NCI-H2196 (cell line): ENCODE measurements around the gene CPA5.

Experiments used
- DNase-seq: peaks from one replicate; lab custom pipeline; 2025; ENCODE audit not compliant: unreplicated experiment; lab: John Stamatoyannopoulos, UW

The CPA5 gene

DNA sequence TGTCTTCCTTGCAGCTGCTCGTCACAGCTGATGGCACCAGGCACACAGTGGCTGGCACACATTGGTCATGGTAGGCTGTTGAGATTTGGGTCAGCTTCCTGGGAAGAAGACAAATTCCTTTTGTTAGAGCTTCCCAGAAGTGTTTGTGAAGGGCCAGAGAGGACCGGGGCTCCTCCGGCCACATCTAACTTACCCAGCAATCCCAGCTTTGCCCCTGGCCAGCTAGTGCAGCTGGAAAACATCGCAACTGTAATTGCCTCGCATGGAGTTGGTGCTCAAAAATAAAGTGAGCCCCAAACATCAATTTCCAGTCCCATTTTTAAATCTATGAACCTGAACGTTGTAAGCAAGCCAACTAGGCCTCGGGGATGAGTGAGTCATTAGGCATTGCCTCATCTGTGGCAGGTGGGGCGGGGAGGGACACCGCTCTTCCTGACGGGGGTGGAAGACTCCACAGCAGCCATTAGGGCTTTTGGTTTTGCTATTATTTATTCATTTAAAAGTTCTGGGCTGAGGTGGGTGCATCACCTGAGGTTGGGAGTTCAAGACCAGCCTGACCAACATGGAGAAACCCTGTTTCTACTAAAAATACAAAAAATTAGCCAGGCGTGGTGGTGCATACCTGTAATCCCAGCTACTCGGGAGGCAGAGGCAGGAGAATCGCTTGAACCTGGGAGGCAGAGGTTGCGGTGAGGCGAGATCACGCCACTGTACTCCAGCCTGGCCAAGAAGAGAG is 12.4 kb downstream of the CPA5 start:
- DNase-seq: peak; percentile 23

GRCh38 chr7:130358471-130358870 is 13.9 kb downstream of the CPA5 start:
- DNase-seq: no peak

DNA sequence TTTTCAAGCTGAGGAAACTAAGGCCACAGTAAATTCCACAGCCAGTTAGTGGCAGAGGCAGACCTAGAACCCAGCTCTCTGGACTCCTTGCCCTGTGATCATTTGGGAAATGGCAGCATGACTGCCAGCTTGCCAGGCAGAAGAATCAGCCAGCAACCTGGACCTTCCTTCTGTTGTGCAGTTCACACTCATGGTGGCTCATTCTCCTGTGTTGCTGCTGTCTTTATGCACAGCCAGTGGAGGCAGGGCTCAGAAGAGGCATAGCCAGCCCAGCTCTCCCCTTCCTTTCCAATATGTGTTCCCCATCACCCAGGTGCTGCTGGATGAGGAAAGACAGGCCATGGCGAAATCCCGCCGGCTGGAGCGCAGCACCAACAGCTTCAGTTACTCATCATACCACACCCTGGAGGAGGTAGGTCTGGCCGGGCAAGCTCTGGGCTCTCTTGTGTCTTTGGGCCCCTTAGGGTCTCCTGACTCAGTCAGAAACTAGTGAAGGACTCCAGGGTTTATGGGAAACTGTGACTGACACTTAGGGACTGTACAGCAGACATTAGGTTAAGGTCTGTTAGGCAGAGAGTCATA is 14.8 kb downstream of the CPA5 start:
- no peak for DNase-seq

GRCh38 chr7:130360518-130360917 is 15.9 kb downstream of the CPA5 start:
- no peak for DNase-seq

DNA sequence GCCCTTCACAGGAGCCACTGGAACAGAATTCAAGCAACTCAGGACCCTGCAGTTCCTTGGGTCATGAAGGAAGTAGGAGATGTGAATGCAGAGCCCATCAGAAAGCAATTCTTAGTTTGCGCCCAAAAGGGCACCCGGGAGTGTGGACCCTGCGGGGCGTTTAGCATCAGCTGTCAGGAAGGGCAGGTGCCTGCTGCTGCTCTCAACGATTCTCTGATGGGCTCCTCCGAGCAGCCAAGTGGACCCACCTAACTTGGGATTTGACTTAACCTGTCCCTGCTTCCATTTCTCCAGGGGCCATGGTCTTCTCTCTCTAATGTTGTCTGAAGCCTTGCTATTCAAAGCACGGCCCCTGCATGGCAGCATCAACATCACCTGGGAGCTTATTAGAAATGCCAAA is 17.1 kb downstream of the CPA5 start:
- no peak for DNase-seq

DNA sequence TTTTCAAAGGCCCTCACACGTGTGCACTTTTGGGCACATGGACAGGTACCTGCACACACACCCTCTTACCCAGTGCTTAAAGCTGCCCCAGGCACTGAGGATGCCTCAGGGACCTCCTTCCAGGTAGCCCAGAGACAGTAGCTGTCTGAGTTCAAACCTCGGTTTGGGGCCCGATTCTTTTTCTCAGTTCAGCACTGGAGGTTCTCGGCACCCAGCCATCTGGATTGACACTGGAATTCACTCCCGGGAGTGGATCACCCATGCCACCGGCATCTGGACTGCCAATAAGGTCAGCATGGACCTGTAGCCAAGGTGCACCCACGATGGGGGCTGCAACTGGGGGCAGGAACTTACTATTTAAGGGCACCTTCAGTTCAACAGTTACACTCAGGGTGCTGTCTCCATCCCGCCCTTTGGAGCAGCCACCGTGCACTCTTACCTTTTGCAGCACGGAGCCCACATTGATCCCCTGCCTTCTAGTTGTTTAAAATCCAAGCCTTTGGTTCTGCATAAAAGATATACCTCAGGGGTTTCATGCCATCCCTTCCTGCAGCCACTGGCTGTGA is 17.7 kb downstream of the CPA5 start:
- no peak for DNase-seq

DNA sequence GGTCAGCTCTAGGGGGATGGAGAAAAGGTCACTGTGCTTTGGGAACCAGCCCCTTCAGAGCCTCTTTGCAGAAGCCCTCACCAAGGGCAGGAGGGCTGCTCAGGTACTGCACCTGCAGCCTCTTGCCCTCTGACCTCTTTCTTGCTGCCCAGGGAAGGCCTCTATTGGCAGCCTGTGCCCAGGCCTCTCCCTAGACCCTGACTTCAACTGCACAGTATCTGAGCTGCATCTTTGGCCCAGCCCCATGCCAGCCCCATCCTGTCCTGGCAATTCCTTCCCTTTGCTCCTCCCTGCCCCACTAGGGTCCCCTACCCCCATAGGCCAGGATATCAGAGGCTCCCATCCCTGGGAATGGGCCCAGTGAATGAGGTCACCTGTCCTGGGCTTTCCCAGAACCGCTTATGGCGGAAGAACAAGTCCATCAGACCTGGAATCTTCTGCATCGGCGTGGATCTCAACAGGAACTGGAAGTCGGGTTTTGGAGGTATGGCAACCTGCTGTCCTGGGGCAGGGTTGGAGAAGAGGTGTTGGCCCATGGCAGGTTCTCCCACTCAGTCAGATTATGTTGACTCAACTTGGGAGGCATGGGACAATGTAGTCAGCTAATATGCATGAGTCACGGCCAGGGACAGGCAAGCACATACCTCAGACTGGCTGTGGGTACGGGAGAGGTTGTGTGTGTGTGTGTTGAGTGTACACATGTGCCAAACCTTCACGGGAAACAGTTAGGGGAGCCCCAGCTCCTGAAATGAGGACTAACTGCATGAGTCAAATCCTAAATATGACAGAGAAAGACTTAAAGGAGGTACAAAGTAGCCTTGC is 18.6 kb downstream of the CPA5 start:
- no peak for DNase-seq

GRCh38 chr7:130364451-130364850 is 19.8 kb downstream of the CPA5 start:
- DNase-seq: no peak

DNA sequence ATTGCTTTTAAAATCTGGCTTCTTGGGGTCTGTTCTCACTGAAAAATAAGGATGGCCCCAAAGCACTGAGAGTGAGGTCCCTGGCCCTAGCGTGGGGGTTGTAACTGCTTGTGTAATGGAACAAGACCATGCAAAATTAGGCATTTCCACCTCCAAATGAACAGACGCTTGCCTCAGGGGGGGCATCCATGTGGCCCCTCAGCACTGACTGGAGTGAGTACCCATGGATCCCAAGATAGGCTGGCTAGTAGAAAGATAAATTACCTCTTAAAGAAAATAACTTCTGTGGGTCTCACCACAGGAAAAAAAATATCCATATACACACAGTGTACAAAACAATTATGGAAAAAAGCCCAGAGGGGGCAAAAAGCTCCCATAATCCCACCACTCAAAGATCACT is 20.5 kb downstream of the CPA5 start:
- DNase-seq: no peak

DNA sequence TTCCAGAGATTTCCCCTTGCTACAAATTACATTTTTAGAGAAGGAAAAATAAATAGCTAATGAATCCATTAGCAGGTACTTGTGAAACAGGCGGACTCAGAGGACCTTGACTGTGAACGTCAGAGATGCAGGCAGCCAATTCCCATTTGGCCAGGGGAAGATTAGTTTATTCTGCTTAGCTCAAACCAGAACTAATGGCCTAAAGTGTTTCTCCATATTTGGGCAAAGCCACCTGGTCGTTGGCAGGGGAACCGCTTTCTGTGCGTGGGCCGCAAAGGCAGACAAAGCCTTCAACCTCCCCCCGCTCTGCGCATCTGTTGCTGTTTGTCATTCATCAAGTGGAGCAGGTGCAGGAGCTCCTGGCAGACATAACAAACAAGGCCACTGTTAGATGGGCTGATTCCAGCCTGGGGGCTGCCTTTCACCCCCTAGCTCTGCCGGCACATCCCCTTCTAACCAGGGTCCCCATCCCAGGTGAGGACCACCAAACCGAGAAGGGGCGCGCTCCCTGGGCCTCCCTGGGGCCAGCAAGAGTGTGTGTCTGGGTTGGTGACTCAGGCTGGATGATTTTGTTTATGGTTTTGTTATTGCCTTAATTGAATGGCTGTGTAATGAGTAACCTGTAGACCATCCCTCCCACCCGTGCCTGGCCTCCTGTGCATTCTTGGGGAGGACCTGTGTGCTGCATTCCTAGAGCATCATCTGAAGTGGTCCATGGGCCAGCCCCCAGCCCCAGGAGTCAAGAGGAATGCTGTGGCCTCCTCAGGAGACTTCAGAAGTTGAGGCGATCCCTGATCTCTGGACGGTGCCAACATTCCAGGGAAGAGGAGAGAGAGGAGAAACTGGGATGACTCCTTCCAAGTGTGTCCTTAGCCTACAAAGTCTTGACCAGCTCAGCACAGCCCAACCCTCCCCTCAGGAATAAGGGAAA is 21.2 kb downstream of the CPA5 start:
- DNase-seq: peak; percentile 96

- DNase-seq: no peak
Measured at GRCh38 chr7:130366564-130366963, 21.9 kb downstream of the CPA5 start.

- no peak for DNase-seq
Measured at GRCh38 chr7:130367088-130367755, 22.6 kb downstream of the CPA5 start.

DNA sequence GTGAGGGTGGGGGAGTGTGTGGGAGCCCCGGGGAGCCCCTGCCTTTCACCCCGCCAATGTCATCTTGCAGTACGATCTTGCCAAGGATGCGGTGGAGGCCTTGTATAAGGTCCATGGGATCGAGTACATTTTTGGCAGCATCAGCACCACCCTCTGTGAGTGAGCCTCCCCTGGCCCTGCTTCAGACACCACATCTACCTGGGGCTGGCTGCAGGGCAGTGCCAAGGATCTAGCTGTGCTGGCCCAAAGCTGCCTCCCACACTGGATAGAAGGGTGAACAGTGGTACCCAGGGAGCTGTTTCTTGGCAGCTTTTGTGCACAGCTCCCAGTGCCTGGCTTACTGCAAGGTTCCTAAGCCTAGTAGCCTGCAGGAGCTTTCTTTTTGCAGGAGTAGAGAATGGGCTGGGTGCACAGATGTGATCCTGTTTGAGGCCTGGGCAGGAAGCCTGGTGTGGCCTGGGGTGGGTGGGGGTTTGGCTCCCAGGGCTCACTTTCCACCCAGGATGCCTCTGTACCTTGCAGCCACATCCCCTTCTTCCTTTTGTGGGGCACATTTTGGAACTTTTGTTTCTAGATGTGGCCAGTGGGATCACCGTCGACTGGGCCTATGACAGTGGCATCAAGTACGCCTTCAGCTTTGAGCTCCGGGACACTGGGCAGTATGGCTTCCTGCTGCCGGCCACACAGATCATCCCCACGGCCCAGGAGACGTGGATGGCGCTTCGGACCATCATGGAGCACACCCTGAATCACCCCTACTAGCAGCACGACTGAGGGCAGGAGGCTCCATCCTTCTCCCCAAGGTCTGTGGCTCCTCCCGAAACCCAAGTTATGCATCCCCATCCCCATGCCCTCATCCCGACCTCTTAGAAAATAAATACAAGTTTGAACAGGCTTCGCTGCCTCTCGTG is 23.5 kb downstream of the CPA5 start:
- DNase-seq: no peak

DNA sequence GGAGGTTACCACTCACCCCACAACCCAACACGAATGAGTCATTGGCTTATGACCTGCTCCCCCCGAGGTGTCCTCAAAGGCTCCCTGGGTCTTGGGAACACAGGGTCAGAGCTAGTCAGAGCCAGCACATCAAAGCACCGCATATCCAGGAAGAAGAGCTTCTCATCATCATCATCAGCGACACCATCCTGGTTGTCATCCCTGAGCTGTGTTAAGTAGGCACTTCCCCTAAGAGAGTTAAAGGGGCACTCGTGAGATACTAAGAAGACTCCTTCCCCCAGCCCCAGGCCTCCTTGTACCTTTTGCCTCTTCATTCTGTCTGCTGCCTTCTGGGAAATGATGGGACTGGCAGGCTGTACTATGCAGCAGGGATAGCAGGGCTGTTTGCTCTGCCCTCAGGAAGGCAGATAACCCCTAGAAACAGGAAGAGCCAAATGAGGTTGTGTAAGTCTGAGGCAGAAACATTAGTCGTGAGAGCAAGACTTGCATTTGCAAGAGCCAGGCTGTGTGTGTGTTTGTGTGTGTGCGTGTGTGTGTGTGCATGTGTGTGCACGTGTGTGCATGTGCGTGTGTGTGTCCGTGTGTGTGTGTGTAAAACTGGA is 24.6 kb downstream of the CPA5 start:
- no peak for DNase-seq

DNA sequence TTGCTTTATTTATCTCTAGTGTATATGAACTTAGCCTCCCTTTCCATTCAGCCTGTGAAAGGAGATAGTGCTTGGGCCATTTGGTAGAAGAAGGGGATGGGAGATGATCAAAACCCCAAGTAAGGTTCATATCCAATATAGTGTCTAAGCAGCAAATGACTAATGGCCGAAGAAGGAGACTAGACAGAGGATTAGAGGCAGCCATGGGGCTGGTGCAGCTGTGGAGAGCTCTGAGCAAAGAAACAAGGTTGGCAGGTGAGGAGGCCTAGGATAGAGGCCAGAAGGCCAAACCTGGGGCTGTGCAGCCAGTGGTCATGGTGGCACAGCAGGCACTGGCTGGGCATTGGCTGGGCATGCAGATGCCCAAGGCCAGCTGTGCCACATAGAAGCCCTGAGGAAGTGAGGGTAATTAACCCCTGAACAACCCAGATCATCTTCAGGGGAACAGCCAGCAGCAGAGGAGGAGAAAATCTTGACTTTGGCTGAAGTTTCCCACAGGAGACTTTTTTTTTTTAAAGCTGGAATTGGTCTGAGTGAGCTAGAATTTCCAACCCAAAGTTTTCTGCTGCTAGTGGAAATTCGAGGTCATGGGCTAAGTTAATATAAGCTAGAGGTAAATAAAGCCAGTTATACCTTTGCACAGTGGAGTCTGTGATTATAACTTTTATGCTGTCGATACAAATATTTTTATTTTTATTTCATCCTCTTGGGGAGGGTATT is 25.4 kb downstream of the CPA5 start:
- DNase-seq: no peak

DNA sequence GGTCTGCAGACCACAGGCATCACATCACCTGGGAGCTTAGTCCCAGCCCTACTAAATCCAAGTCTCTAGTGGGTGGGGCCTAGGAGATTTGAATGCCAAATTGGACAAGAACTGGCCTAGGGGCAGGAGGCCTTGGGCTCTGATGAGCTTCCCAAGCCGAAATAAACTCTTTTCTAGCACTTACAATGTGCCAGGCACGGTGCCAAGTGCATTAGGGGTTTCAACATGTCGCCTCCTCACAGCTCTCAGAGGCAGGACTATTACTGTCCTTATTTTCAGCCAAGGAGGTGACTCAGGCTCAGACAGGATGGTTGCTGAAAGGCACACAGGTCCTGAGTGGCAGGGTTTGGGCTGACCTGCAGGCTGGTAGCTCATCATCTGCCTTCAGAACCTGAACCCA is 26.4 kb downstream of the CPA5 start:
- DNase-seq: no peak

DNA sequence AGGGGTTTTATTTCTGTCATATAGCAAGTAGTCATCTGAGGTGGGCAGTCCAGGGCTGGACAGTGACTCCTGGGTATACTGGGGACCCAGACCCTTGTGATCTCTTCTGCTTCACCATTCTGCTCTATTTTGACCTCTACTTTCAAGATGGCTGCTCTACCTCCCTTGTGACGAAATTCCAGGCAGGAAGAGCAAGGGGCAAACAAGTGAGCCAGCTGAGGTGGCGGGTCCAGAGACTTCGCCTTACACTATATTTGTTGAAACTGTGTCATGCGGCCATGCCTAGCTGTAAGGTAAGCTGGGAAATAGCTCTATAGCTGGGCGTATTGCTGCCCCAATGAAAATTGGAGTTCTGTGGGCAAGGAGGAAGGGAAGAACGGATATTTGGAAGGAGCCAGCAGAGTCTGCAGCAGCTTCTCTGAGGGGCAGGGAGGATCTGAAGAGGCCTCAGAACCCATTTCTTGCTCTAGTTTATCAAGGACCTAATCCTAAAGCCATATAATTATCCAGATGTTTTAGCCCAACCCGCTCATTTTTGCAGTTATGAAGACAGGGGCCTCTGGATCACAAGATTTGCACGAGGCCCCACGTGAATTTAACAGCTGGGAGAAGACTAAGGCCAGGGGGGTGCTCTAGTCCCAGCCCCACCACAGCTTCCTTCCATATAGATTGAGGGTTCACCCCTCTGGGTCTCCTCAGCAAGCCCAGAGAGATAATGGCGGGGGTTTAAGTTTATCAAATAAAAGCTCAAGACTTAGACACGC is 28.0 kb downstream of the CPA5 start:
- DNase-seq: no peak
